GM13976 (cell line): ENCODE data around the gene IER5.

Experiments
- DNase-seq: peaks from one replicate; pipeline ENCODE4 v3.0.0; 2012; ENCODE audit warnings: low spot score
- CTCF ChIP-seq: IDR thresholded peaks from 2 replicates; pipeline ENCODE4 v1.5.1; 2012; ENCODE audit warnings: borderline replicate concordance, mild to moderate bottlenecking; ENCODE audit not compliant: insufficient read depth; ENCODE audit errors: extremely low read depth, missing control alignments, control extremely low read depth
- in situ Hi-C: fragments of 300-500 bp; cut with MboI; formaldehyde crosslinking; loops from one replicate; pipeline ENCODE4 v1.12.0; 2022; ENCODE audit warnings: low sequenced_read_pairs, mixed read lengths, inconsistent platforms; ENCODE audit not compliant: unreplicated experiment

Gene IER5

DNA sequence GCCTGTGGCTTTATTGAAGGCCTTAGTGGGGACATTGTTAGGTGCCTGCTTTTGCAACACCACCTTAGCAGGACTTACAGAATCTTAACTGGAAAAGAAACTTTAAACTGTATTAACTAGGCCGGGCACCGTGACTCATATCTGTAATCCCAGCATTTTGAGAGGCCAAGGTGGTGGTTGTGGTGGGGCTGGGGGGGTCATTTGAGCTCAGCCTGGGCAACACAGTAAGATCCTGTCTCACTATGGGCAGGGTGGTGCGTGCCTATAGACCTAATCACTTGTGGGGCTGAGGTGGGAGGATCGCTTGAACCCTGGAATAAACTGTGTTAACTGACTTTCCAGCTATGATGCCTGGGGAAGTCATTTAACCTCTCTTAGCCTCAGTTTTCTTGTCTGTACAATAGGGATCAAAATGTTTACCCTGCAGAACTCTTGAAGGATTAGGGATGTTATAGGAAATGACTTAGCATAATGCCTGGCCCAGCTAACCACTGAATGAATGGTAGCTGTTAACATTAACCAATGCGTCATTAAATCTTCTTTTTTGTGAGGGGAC, 39.5 kb downstream of the IER5 start:
- no peak for TF ChIP-seq CTCF
- no peak for DNase-seq
- in situ Hi-C loops: no loop called here

DNA sequence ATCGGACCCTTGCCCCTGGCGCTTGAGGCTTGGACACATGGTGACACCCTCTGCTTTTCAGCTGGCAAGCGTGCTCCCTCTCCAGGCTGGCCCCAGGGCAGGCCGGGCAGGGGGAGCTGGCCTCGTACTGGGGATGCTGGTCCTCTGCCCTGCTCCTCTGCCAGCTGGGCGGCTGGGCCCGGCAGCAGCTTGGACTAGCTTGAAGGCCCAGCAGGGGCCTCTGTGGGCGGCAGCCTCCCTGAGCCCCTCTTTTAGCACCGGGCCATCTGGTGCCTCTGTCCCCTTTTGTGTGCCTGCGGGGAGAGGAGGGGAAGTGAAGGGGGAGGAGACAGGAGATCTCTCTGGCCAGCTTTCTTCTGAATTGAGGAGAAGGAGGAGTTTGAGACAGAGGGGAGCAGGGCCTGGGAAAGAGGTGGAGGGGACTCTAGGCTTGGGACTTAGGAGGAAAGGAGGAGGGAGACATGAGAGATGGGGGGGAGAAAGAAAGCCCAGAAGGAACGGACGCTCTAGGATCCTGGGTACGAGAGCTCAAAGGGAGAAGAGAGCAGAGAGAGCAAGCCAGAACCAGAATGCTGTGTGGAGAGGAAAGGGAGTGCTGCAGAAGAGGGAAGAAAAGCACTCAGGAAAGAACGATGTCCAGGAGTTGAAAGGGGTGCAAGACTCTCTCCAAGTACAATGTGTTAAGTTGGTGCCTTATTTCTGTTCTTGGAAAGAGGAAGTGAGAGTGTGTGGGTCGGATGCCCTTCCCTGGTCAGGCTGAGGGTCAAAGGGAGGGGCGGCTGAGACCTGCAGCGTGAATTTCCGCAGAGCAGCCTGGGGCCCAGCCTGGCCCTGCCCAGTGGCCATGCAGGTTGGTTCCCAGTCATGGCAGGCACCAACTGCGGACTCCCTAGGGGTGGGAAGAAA, 40.3 kb downstream of the IER5 start:
- DNase-seq: peak; percentile 73
- in situ Hi-C loops: no loop called here
- no peak for TF ChIP-seq CTCF

DNA sequence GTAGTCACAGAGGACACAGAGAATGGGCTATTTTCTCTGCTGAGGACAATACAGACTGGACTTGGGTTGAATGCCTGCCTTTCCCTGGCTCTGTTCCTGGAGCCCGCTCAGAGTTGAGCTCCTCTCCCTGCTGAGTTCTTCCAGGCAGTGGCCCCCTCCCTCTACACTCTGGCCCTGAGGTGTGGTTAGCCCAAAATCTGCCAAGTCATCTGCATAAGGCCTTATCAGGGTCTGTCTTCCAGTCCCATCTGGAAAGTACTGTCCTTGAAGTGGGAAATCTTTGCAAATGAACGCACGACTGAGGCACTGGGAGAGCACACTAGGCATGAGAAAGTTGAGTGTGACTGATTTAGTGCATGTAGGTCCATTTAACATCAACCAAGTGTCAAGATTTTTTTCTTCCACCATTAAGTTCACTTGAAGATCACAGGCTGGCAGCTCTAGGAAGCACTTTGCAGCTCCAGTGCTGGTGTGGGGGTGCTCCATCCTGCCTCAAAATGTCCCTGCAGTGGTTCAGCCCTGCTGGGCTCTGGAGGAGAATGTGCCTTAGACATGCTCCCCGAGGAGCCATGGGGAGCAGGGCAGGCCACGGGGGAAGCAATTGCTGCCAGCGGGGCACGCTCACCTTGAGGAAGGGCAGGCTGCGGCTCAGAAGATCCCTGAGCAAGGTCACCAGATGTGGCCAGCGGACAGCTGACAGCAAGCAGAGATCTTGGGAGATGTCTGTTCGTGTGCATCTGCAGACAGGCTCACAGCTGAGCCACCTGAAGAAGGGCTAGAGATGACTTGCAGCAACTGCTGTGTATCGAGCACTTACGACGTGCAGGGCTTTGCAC, 41.5 kb downstream of the IER5 start:
- in situ Hi-C loops: no loop called here
- DNase-seq: peak; percentile 64
- TF ChIP-seq CTCF: no peak

GRCh38 chr1:181131255-181131941, 42.9 kb downstream of the IER5 start:
- peak; percentile 84 for DNase-seq
- in situ Hi-C loops: no loop called here

DNA sequence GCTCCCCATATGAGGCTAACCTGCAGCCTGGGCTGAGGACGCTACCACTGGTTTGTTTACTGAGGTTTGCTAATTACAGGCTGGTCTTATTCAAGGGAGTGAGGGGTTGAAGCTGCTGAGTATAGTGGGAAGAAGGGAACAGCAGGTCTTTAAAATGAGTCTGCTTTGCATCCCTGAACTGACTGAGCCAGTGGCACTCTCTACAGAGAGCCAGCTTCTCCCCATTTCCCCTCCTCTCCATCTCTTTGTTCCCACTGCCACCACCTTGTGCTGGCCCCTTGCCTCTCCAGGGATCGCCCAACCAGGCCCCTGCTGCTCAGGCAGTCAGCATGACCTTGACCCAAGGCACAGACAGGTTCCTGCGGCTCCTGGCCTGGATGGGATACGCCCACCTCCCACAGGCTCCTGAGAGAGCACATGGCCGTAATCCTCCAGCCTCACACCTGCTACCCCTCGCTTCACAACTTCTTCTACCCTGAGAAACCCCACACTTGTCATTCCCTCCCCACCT, 45.0 kb downstream of the IER5 start:
- in situ Hi-C loops: no loop called here
- no peak for TF ChIP-seq CTCF
- no peak for DNase-seq

More at GRCh38 chr1:181131255-181131941, 42.9 kb downstream of the IER5 start:
- TF ChIP-seq CTCF: no peak
